ENCODE measurements around the gene SCLT1. TPM values are rescaled to one million over a fixed set of nuclear protein-coding genes. Genes with fewer than 3 reads are reported as not detected.
A peak's percentile ranks its signal among the peaks of the same experiment; 100 is the strongest.
"Not testable (repeated sequence)": the region's sequence is repeated elsewhere in the genome, so short reads cannot be mapped to it uniquely, and the experiment has no call there.

SCLT1 gene
- total RNA-seq, 3 donors from 2014 or later = 10.8 to 13.1 (median 11.1) TPM

GRCh38 chr4:129095811-129096454 is 2.6 kb upstream of the SCLT1 start, which contains the start of gene C4orf33:
TSS of gene C4orf33 (plus strand) at chr4:129096152. CDS start at chr4:129102611, 6,459 bp downstream.
- DNase-seq = peak; percentile 70
- H3K9me3 Mint-ChIP-seq = no peaks in the 10 kb centered on the region
- peaks cover 29% of the 10 kb centered on the region for H3K4me1 Mint-ChIP-seq (ENCODE audit: low read depth)
- peak; percentile 51 to 53 for ATAC-seq
- H3K4me3 Mint-ChIP-seq = peak within 1 kb of the TSS; percentile 92
- H3K36me3 Mint-ChIP-seq (ENCODE audit: insufficient read depth) = no peaks in the 10 kb centered on the region
- H3K27me3 Mint-ChIP-seq (ENCODE audit: low read depth) = no peaks in the 10 kb centered on the region

- peaks cover 32% of the 10 kb centered on the region for H3K4me1 Mint-ChIP-seq (ENCODE audit: low read depth)
- H3K36me3 Mint-ChIP-seq (ENCODE audit: insufficient read depth) = no peaks in the 10 kb centered on the region
- peak overlapping the region; percentile 22 for H3K4me3 Mint-ChIP-seq
- no peaks in the 10 kb centered on the region for H3K27me3 Mint-ChIP-seq (ENCODE audit: low read depth)
- H3K9me3 Mint-ChIP-seq = no peaks in the 10 kb centered on the region
- ATAC-seq (no peak), DNase-seq (no peak)
Observed at GRCh38 chr4:129094347-129094746, 1.0 kb upstream of the SCLT1 start.

- Mint-ChIP-seq H3K9me3 (no peaks in the 10 kb centered on the region), H3K27me3 (ENCODE audit: low read depth) (no peaks in the 10 kb centered on the region), H3K4me1 (ENCODE audit: low read depth) (peaks cover 42% of the 10 kb centered on the region), H3K4me3 (no peak overlapping the region), H3K36me3 (ENCODE audit: insufficient read depth) (no peaks in the 10 kb centered on the region)
- no peak for ATAC-seq
- no peak for DNase-seq
Observed at GRCh38 chr4:129092631-129093190, 628 bp downstream of the SCLT1 start.

- ATAC-seq (no peak), DNase-seq (no peak)
- Mint-ChIP-seq H3K4me1 (ENCODE audit: low read depth) (peaks cover 33% of the 10 kb centered on the region), H3K27me3 (ENCODE audit: low read depth) (no peaks in the 10 kb centered on the region), H3K9me3 (peaks cover 5% of the 10 kb centered on the region), H3K36me3 (ENCODE audit: insufficient read depth) (peaks cover 5% of the 10 kb centered on the region), H3K4me3 (no peak overlapping the region)
Observed at GRCh38 chr4:129087516-129087915, 5.8 kb downstream of the SCLT1 start.

- ATAC-seq = no peak
- peaks cover 17% of the 10 kb centered on the region for H3K36me3 Mint-ChIP-seq (ENCODE audit: insufficient read depth)
- H3K27me3 Mint-ChIP-seq (ENCODE audit: low read depth) = no peaks in the 10 kb centered on the region
Observed at GRCh38 chr4:129085472-129085871, 7.9 kb downstream of the SCLT1 start.

GRCh38 chr4:129082302-129082701 is 11.0 kb downstream of the SCLT1 start:
- no peak for ATAC-seq
- Mint-ChIP-seq H3K36me3 (ENCODE audit: insufficient read depth) (peaks cover 36% of the 10 kb centered on the region), H3K9me3 (peaks cover 12% of the 10 kb centered on the region), H3K4me1 (ENCODE audit: low read depth) (peaks cover 21% of the 10 kb centered on the region), H3K4me3 (no peak overlapping the region), H3K27me3 (ENCODE audit: low read depth) (no peaks in the 10 kb centered on the region)
- no peak for DNase-seq

More at GRCh38 chr4:129085472-129085871, 7.9 kb downstream of the SCLT1 start:
- Mint-ChIP-seq H3K4me1 (ENCODE audit: low read depth) (peaks cover 33% of the 10 kb centered on the region), H3K4me3 (no peak overlapping the region), H3K9me3 (peaks cover 7% of the 10 kb centered on the region)
- DNase-seq = no peak

- Mint-ChIP-seq H3K4me3 (no peak overlapping the region), H3K36me3 (ENCODE audit: insufficient read depth) (peaks cover 45% of the 10 kb centered on the region), H3K9me3 (peaks cover 12% of the 10 kb centered on the region), H3K27me3 (ENCODE audit: low read depth) (no peaks in the 10 kb centered on the region), H3K4me1 (ENCODE audit: low read depth) (peaks cover 13% of the 10 kb centered on the region)
- DNase-seq (no peak), ATAC-seq (no peak)
Observed at GRCh38 chr4:129080129-129080528, 13.2 kb downstream of the SCLT1 start.

GRCh38 chr4:129077326-129077725 is 16.0 kb downstream of the SCLT1 start:
- H3K4me1 Mint-ChIP-seq (ENCODE audit: low read depth) = peaks cover 3% of the 10 kb centered on the region

GRCh38 chr4:129069537-129069936 is 23.8 kb downstream of the SCLT1 start:
- not testable (repeated sequence) for H3K4me1 Mint-ChIP-seq (ENCODE audit: low read depth); DNase-seq; H3K4me3 Mint-ChIP-seq; H3K27me3 Mint-ChIP-seq (ENCODE audit: low read depth); ATAC-seq
- Mint-ChIP-seq H3K36me3 (ENCODE audit: insufficient read depth) (peaks cover 46% of the 10 kb centered on the region), H3K9me3 (peaks cover 47% of the 10 kb centered on the region)

More at GRCh38 chr4:129077326-129077725, 16.0 kb downstream of the SCLT1 start:
- Mint-ChIP-seq H3K4me3 (no peak overlapping the region), H3K27me3 (ENCODE audit: low read depth) (no peaks in the 10 kb centered on the region), H3K9me3 (peaks cover 22% of the 10 kb centered on the region), H3K36me3 (ENCODE audit: insufficient read depth) (peaks cover 60% of the 10 kb centered on the region)
- DNase-seq (no peak), ATAC-seq (no peak)

- Mint-ChIP-seq H3K4me1 (ENCODE audit: low read depth) (no peaks in the 10 kb centered on the region), H3K4me3 (no peak overlapping the region), H3K36me3 (ENCODE audit: insufficient read depth) (peaks cover 50% of the 10 kb centered on the region), H3K9me3 (peaks cover 42% of the 10 kb centered on the region), H3K27me3 (ENCODE audit: low read depth) (no peaks in the 10 kb centered on the region)
- ATAC-seq (no peak), DNase-seq (no peak)
Observed at GRCh38 chr4:129064717-129065116, 28.6 kb downstream of the SCLT1 start.

- ATAC-seq = no peak
- H3K9me3 Mint-ChIP-seq = peaks cover 40% of the 10 kb centered on the region
Observed at GRCh38 chr4:129063640-129064039, 29.7 kb downstream of the SCLT1 start.

GRCh38 chr4:129062580-129062979 is 30.8 kb downstream of the SCLT1 start:
- DNase-seq (no peak), ATAC-seq (no peak)
- peaks cover 44% of the 10 kb centered on the region for H3K36me3 Mint-ChIP-seq (ENCODE audit: insufficient read depth)
- H3K27me3 Mint-ChIP-seq (ENCODE audit: low read depth) = no peaks in the 10 kb centered on the region
- peaks cover 42% of the 10 kb centered on the region for H3K9me3 Mint-ChIP-seq
- H3K4me1 Mint-ChIP-seq (ENCODE audit: low read depth) = no peaks in the 10 kb centered on the region
- no peak overlapping the region for H3K4me3 Mint-ChIP-seq

More at GRCh38 chr4:129063640-129064039, 29.7 kb downstream of the SCLT1 start:
- H3K36me3 Mint-ChIP-seq (ENCODE audit: insufficient read depth) = peaks cover 50% of the 10 kb centered on the region
- no peaks in the 10 kb centered on the region for H3K27me3 Mint-ChIP-seq (ENCODE audit: low read depth)
- no peak for DNase-seq
- H3K4me1 Mint-ChIP-seq (ENCODE audit: low read depth) = no peaks in the 10 kb centered on the region
- no peak overlapping the region for H3K4me3 Mint-ChIP-seq

- Mint-ChIP-seq H3K27me3 (ENCODE audit: low read depth) (no peaks in the 10 kb centered on the region), H3K4me1 (ENCODE audit: low read depth) (no peaks in the 10 kb centered on the region), H3K36me3 (ENCODE audit: insufficient read depth) (peaks cover 48% of the 10 kb centered on the region), H3K4me3 (no peak overlapping the region), H3K9me3 (peaks cover 56% of the 10 kb centered on the region)
- ATAC-seq (no peak), DNase-seq (no peak)
Observed at GRCh38 chr4:129059028-129059427, 34.3 kb downstream of the SCLT1 start.

GRCh38 chr4:129046055-129046959 is 47.0 kb downstream of the SCLT1 start:
- Mint-ChIP-seq H3K9me3 (peaks cover 5% of the 10 kb centered on the region), H3K36me3 (ENCODE audit: insufficient read depth) (peaks cover 2% of the 10 kb centered on the region), H3K4me1 (ENCODE audit: low read depth) (peaks cover 5% of the 10 kb centered on the region), H3K27me3 (ENCODE audit: low read depth) (no peaks in the 10 kb centered on the region), H3K4me3 (no peak overlapping the region)
- peak in 1 of 2 donors; percentile 35 for ATAC-seq
- no peak for DNase-seq

All from activated T-cell treated with anti-CD3 and anti-CD28 coated beads, Interleukin-2, amount 50 U/mL, for 4 hours (primary cell).